Measurements from ENCODE around the gene HIVEP3.

HIVEP3 gene

DNA sequence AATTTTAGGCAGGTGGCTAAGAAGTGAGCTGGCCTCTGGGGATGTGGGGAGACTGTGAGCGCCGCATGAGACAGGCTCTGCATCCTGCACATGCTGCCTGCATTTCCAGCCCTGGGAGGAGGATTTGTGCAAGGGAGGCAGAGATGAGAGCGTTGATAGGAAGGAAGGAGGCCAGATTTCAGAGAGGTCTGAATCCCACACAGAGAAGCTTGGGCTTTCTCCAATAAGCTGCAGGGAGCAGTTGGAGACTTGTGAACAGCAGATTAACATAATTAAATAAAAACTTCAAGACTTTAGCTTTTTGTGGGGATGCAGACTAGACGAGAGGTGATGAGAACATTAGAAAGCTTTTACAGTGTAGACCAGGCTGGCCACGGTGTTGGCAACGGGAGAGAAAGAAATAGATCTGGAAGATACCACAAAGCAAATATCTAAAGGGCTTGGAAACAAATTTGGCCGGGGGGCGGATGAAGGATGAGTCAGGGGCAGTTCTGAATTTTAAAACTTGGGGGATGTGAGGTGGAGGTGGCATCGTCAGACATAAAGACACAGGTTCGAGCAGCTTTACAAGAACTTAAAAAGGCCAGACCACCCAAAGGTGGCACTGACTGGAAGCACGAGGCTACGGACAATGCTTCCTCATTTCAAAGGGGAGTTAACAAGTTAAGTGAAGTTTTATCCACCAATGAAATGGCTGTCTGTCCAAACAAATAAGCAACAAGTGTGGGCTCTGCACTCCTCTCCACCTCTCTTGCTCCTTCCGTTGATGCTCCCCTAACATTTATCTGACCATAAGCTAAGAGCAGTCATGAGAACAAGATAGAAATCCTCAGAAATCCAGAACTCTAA is 57.0 kb downstream of the HIVEP3 start:
- H3K27me3 ChIP-seq (replicated peaks in 2 of 5; ENCODE audit: control insufficient read depth in 4 of 5, insufficient read depth in 5 of 5, low read length in 4 of 5), result no peaks in the 10 kb centered on the region
- H3K4me1 ChIP-seq (ENCODE audit: control extremely low read depth in 1 of 4, control insufficient read depth in 4 of 4, insufficient read depth in 4 of 4, low read length in 3 of 4), result peaks cover 6 to 39% (median 22%) of the 10 kb centered on the region in 4 experiments
- DNase-seq, result peak in 2 of 3 donors; percentile 65 to 77
- POLR2A ChIA-PET, result no interaction called here
- peak overlapping the region in 1 of 2 experiments; percentile 27 for H3K27ac ChIP-seq (ENCODE audit: insufficient read depth in 1 of 2, low read depth in 1 of 2, low read length in 2 of 2, poor library complexity in 1 of 2, severe bottlenecking in 2 of 2)
- H3K36me3 ChIP-seq (ENCODE audit: control insufficient read depth in 4 of 4, insufficient read depth in 4 of 4, low read length in 3 of 4), result no peaks in the 10 kb centered on the region
- CTCF ChIA-PET, result interaction anchor here (1.2 to 1.8 kb wide), 7 partner anchors 10 to 50 kb away, joined by 3 to 7 read pairs (median 4); no protein-coding TSS in a partner anchor
- H3K9me3 ChIP-seq (ENCODE audit: control extremely low read depth in 1 of 5, control insufficient read depth in 4 of 5, insufficient read depth in 2 of 5, low read depth in 1 of 5, low read length in 4 of 5), result no peaks in the 10 kb centered on the region
- no peak overlapping the region for H3K4me3 ChIP-seq (ENCODE audit: control insufficient read depth in 1 of 7, extremely low read depth in 1 of 7, insufficient read depth in 4 of 7, low read depth in 2 of 7, low read length in 6 of 7)
- WGBS (ENCODE audit: insufficient coverage), result 64% methylated on average over 12 of the region's 13 CpGs

DNA sequence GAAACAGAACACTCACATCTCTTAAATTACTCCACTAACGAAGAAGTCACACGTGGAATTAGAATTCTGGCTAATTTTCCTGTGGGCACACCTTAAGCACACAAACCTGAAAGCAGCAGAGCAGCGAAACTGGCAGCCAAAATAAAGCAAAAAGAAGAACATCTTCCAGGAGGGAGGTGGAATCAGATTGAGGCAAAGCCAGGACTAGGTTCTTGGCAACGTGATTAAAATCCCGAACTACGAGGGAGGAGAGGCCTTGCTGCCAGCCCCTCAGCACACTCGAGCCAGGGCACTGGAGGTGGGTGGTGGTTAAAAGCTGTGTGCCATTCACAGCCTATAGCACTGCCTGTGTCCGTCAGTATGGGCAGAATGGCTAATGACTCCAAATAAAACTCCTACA is 58.0 kb downstream of the HIVEP3 start:
- ChIA-PET POLR2A (no interaction called here), CTCF (interaction anchor here (0.9 to 1.8 kb wide), 4 partner anchors 9 to 14 kb away, joined by 3 to 7 read pairs (median 4); no protein-coding TSS in a partner anchor)
- H3K4me1 ChIP-seq (ENCODE audit: control extremely low read depth in 1 of 4, control insufficient read depth in 4 of 4, insufficient read depth in 4 of 4, low read length in 3 of 4), result peaks cover 6 to 39% (median 22%) of the 10 kb centered on the region in 4 experiments
- H3K9me3 ChIP-seq (ENCODE audit: control extremely low read depth in 1 of 5, control insufficient read depth in 4 of 5, insufficient read depth in 2 of 5, low read depth in 1 of 5, low read length in 4 of 5), result no peaks in the 10 kb centered on the region
- no peaks in the 10 kb centered on the region for H3K27me3 ChIP-seq (replicated peaks in 2 of 5; ENCODE audit: control insufficient read depth in 4 of 5, insufficient read depth in 5 of 5, low read length in 4 of 5)
- no peak overlapping the region for H3K27ac ChIP-seq (ENCODE audit: insufficient read depth in 1 of 2, low read depth in 1 of 2, low read length in 2 of 2, poor library complexity in 1 of 2, severe bottlenecking in 2 of 2)
- no peaks in the 10 kb centered on the region for H3K36me3 ChIP-seq (ENCODE audit: control insufficient read depth in 4 of 4, insufficient read depth in 4 of 4, low read length in 3 of 4)
- WGBS (ENCODE audit: insufficient coverage), result 100% methylated on average over 8 of the region's 8 CpGs
- no peak overlapping the region for H3K4me3 ChIP-seq (ENCODE audit: control insufficient read depth in 1 of 7, extremely low read depth in 1 of 7, insufficient read depth in 4 of 7, low read depth in 2 of 7, low read length in 6 of 7)
- DNase-seq, result no peak

DNA sequence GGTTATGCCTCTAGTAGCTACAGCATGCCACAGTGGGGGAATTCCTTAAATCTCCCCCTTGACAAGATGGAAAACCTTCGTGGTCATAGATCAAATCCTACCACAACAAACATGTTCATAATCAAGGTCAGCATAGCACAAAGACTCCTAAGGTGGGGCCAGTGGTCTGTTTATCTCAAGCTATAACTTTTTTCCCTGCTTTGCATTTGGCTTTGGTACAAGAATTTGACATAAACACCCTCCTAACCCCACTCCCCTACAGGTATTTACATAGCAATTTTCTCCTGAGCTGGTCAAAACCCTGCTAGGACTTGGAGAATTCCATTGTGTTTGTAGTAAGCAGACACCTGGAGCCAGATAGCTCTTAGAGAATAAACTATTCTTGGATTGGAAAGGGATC is 58.5 kb downstream of the HIVEP3 start:
- Histone ChIP-seq H3K4me3 (ENCODE audit: control insufficient read depth in 1 of 7, extremely low read depth in 1 of 7, insufficient read depth in 4 of 7, low read depth in 2 of 7, low read length in 6 of 7) (no peak overlapping the region), H3K36me3 (ENCODE audit: control insufficient read depth in 4 of 4, insufficient read depth in 4 of 4, low read length in 3 of 4) (no peaks in the 10 kb centered on the region), H3K9me3 (ENCODE audit: control extremely low read depth in 1 of 5, control insufficient read depth in 4 of 5, insufficient read depth in 2 of 5, low read depth in 1 of 5, low read length in 4 of 5) (no peaks in the 10 kb centered on the region), H3K4me1 (ENCODE audit: control extremely low read depth in 1 of 4, control insufficient read depth in 4 of 4, insufficient read depth in 4 of 4, low read length in 3 of 4) (peaks cover 6 to 39% (median 22%) of the 10 kb centered on the region in 4 experiments), H3K27ac (ENCODE audit: insufficient read depth in 1 of 2, low read depth in 1 of 2, low read length in 2 of 2, poor library complexity in 1 of 2, severe bottlenecking in 2 of 2) (no peak overlapping the region), H3K27me3 (replicated peaks in 2 of 5; ENCODE audit: control insufficient read depth in 4 of 5, insufficient read depth in 5 of 5, low read length in 4 of 5) (no peaks in the 10 kb centered on the region)
- CTCF ChIA-PET, result interaction anchor here (0.9 to 1.8 kb wide), 3 partner anchors 9 to 15 kb away, joined by 3 to 7 read pairs (median 4); no protein-coding TSS in a partner anchor
- POLR2A ChIA-PET, result no interaction called here
- no peak for DNase-seq
- no CpG with 5 or more reads among the region's 1 CpG for WGBS (ENCODE audit: insufficient coverage)

DNA sequence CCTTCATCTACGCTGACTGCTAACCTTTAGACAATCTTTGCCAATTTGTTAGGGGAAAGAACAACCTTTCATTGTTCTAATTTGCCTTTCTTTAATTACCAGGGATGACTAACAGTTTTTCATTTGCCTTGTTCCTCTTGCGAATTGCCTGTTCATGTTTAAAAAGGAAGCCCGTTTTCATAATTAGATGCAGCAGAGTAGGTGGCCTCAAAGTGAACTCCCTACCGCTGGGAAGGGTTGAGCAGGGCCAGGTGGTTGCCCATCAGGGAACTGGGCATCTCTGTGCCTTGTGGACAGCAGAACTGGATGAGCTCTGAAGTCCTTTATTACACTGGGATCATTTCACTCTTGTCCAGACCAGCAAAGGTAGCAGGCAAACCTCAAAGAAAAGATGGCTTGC is 59.0 kb downstream of the HIVEP3 start:
- H3K4me1 ChIP-seq (ENCODE audit: control extremely low read depth in 1 of 4, control insufficient read depth in 4 of 4, insufficient read depth in 4 of 4, low read length in 3 of 4), result peaks cover 6 to 39% (median 22%) of the 10 kb centered on the region in 4 experiments
- ChIA-PET CTCF (interaction anchor here (2.8 kb wide), 1 partner anchor 33 kb away, joined by 12 read pairs; no protein-coding TSS in a partner anchor), POLR2A (no interaction called here)
- no peaks in the 10 kb centered on the region for H3K27me3 ChIP-seq (replicated peaks in 2 of 5; ENCODE audit: control insufficient read depth in 4 of 5, insufficient read depth in 5 of 5, low read length in 4 of 5)
- 28% methylated on average over 4 of the region's 4 CpGs for WGBS (ENCODE audit: insufficient coverage)
- H3K36me3 ChIP-seq (ENCODE audit: control insufficient read depth in 4 of 4, insufficient read depth in 4 of 4, low read length in 3 of 4), result no peaks in the 10 kb centered on the region
- DNase-seq, result peak in 2 of 3 donors; percentile 51 to 65
- no peak overlapping the region for H3K4me3 ChIP-seq (ENCODE audit: control insufficient read depth in 1 of 7, extremely low read depth in 1 of 7, insufficient read depth in 4 of 7, low read depth in 2 of 7, low read length in 6 of 7)
- no peak overlapping the region for H3K27ac ChIP-seq (ENCODE audit: insufficient read depth in 1 of 2, low read depth in 1 of 2, low read length in 2 of 2, poor library complexity in 1 of 2, severe bottlenecking in 2 of 2)
- H3K9me3 ChIP-seq (ENCODE audit: control extremely low read depth in 1 of 5, control insufficient read depth in 4 of 5, insufficient read depth in 2 of 5, low read depth in 1 of 5, low read length in 4 of 5), result no peaks in the 10 kb centered on the region

DNA sequence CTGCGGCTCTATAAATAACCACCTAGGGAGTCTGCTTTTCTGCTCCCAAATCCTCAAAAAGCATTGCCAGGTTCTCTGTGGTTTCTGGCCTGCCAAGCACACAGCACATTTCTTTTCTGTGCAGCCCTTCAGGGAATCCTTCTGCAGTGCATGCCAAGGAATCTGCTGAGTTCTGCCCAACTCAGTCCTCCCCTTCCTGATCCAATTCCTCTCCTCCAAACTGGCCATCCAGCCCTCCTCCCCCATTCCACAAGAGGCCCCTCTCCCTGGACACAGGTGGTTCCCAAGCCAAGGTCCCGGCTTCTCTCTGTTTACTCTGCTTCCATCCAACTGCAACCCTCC is 61.8 kb downstream of the HIVEP3 start:
- Histone ChIP-seq H3K4me3 (ENCODE audit: control insufficient read depth in 1 of 7, extremely low read depth in 1 of 7, insufficient read depth in 4 of 7, low read depth in 2 of 7, low read length in 6 of 7) (no peak overlapping the region), H3K4me1 (ENCODE audit: control extremely low read depth in 1 of 4, control insufficient read depth in 4 of 4, insufficient read depth in 4 of 4, low read length in 3 of 4) (peaks cover 3 to 26% (median 10%) of the 10 kb centered on the region in 4 experiments), H3K27ac (ENCODE audit: insufficient read depth in 1 of 2, low read depth in 1 of 2, low read length in 2 of 2, poor library complexity in 1 of 2, severe bottlenecking in 2 of 2) (no peak overlapping the region), H3K9me3 (ENCODE audit: control extremely low read depth in 1 of 5, control insufficient read depth in 4 of 5, insufficient read depth in 2 of 5, low read depth in 1 of 5, low read length in 4 of 5) (no peaks in the 10 kb centered on the region), H3K36me3 (ENCODE audit: control insufficient read depth in 4 of 4, insufficient read depth in 4 of 4, low read length in 3 of 4) (no peaks in the 10 kb centered on the region), H3K27me3 (replicated peaks in 2 of 5; ENCODE audit: control insufficient read depth in 4 of 5, insufficient read depth in 5 of 5, low read length in 4 of 5) (no peaks in the 10 kb centered on the region)
- no peak for DNase-seq
- ChIA-PET CTCF (interaction anchor here (1.5 kb wide), 1 partner anchor 9 kb away, joined by 4 read pairs; no protein-coding TSS in a partner anchor), POLR2A (no interaction called here)
- WGBS (ENCODE audit: insufficient coverage), result 100% methylated on average over 2 of the region's 2 CpGs

DNA sequence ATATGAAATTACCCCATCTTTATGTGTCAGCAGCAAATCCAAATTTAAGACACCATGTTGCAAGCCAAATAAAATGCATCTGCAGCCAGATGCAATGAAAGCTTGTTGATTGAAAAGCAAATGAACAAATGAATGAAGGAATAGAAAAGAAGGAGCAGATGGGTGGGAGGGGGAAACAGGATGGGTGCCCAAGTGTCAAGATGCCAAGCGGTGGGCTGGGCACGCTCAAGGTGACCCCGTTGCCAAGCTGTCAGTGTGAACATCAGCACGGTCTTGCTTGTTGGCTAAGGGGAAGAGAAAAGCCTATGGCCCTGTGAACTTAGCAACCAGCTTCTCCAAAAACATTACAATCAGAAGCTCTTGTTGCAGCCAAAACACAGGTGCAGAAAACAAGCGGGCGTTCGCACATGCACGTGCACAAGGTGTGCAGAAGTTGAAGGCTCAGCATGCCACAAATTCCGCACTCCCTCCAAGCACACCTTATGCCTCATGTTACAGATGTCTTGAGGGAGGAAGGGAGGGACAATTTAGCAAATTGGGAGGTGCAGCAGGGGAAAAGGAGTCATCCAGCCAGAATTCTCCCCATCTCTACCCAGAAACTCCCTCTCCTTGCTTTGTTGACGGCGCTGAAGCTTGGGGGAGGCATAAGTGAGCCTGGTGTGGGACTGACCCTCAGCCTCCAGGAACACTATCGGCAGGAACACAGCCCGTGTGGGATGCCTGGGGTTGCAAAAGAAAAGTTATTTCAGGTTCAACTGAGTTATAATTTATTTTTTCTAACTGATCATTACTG is 62.4 kb downstream of the HIVEP3 start:
- ChIA-PET CTCF (interaction anchor here (1.2 to 1.5 kb wide), 2 partner anchors 9 to 20 kb away, joined by 3 to 4 read pairs; no protein-coding TSS in a partner anchor), POLR2A (no interaction called here)
- Histone ChIP-seq H3K4me3 (ENCODE audit: control insufficient read depth in 1 of 7, extremely low read depth in 1 of 7, insufficient read depth in 4 of 7, low read depth in 2 of 7, low read length in 6 of 7) (no peak overlapping the region), H3K9me3 (ENCODE audit: control extremely low read depth in 1 of 5, control insufficient read depth in 4 of 5, insufficient read depth in 2 of 5, low read depth in 1 of 5, low read length in 4 of 5) (no peaks in the 10 kb centered on the region), H3K27me3 (replicated peaks in 2 of 5; ENCODE audit: control insufficient read depth in 4 of 5, insufficient read depth in 5 of 5, low read length in 4 of 5) (no peaks in the 10 kb centered on the region), H3K4me1 (ENCODE audit: control extremely low read depth in 1 of 4, control insufficient read depth in 4 of 4, insufficient read depth in 4 of 4, low read length in 3 of 4) (peaks cover 3 to 26% (median 10%) of the 10 kb centered on the region in 4 experiments), H3K36me3 (ENCODE audit: control insufficient read depth in 4 of 4, insufficient read depth in 4 of 4, low read length in 3 of 4) (no peaks in the 10 kb centered on the region), H3K27ac (ENCODE audit: insufficient read depth in 1 of 2, low read depth in 1 of 2, low read length in 2 of 2, poor library complexity in 1 of 2, severe bottlenecking in 2 of 2) (no peak overlapping the region)
- 93% methylated on average over 5 of the region's 13 CpGs for WGBS (ENCODE audit: insufficient coverage)
- no peak for DNase-seq

Data from common myeloid progenitor, CD34-positive (primary cell).